Lower leg skin (tissue), 3 donors: Measurements from ENCODE around the gene PODN.

Experiments used
- CTCF ChIP-seq, 3 donors: fragments of 450-650 bp; IDR thresholded peaks; one replicate each; pipeline ENCODE4 v1.5.1; 2016; ENCODE audit warnings: antibody characterized with exemption in 3 of 3, mild to moderate bottlenecking in 3 of 3, moderate library complexity in 2 of 3
- POLR2A ChIP-seq, 2 donors: fragments of 450-650 bp; IDR thresholded peaks; one replicate each; pipeline ENCODE4 v1.6.1; 2016 to 2017; ENCODE audit warnings: antibody characterized with exemption in 2 of 2, mild to moderate bottlenecking in 1 of 2, moderate library complexity in 1 of 2

DNA sequence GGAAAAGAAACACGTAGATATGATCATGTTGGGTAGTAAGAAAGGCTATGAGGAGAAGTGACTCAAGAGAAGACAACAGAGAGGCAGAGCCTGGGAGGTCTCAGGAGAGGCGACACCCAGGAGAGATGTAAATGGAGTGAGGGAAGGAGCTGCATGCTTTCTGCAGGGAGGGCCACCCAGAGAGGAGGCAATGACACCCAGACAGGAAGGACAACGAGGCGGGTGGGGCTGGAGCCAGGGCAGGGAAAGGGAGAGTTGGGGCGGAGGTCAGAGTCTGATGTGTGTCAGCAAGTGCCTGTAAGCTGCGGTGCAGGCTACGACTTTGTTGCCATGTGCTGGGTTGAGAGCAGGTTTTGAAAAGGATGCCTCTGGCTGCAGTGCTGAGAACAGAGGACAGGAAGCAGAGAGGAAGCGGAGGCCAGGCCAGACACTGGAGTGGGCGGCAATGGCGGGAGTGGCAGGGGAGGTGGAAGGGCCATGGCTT lies 49.1 kb downstream of the PODN start:
- TF ChIP-seq POLR2A (IDR thresholded peaks at IDR 0.05), result no peak
- no peak for TF ChIP-seq CTCF (IDR thresholded peaks at IDR 0.05)
